HG03066 (cell line): ENCODE results near the gene TOR4A.
"Not testable (repeated sequence)": the region's sequence is repeated elsewhere in the genome, so short reads cannot be mapped to it uniquely, and the experiment has no call there.

ENCODE experiments used
- ATAC-seq: cut with Tn5 transposase; IDR thresholded peaks from one replicate; pipeline ENCODE4 v1.9.1; 2021; ENCODE audit warnings: low read depth; ENCODE audit not compliant: unreplicated experiment

TOR4A gene

DNA sequence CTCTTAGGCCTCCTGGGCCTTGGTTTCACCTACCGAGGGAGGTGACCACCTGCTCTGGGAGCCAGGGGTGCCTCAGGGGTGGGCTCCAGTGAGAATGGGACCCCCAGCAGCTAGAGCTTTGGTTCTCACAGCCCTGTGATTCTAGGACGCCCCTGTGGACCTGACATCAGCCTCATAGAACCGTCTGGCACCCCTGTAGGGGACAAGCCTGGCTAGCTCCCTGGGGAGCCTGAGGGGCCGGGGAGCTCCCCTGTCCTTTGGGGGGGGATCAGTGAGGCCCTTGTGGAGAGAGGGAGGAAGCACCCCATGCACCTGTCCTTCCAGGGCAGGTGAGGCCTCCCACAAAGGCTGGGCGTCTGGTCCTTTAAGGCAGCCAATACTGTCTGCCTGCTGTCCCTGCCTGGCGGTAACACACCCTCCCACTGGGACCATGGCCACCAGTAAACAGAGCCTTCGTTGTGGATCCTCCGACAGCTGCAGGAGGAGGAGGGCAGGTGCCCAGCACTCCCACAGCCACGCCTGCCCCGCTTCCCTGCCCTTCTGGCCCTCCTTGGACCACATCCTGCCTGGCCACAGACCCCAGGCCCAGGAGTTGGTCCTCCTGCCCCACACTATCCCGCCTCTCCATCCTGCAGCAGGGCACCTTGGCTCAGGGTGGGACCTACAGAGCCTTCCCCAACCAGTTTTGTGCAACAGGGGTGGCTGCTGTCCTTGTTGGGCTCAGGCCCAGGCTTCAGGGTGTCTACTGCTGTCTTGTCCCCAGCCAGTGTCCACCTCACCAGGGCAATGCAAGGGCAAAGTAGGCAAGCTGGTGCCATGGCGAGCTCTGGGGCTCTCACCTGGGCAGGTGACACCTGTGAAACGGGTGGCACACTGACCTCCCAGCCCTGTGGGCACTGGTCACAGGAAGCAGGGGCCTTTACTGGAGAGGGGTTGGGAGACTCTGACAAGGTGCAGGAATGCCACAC lies 39.5 kb upstream of the TOR4A start:
- no peak for ATAC-seq

DNA sequence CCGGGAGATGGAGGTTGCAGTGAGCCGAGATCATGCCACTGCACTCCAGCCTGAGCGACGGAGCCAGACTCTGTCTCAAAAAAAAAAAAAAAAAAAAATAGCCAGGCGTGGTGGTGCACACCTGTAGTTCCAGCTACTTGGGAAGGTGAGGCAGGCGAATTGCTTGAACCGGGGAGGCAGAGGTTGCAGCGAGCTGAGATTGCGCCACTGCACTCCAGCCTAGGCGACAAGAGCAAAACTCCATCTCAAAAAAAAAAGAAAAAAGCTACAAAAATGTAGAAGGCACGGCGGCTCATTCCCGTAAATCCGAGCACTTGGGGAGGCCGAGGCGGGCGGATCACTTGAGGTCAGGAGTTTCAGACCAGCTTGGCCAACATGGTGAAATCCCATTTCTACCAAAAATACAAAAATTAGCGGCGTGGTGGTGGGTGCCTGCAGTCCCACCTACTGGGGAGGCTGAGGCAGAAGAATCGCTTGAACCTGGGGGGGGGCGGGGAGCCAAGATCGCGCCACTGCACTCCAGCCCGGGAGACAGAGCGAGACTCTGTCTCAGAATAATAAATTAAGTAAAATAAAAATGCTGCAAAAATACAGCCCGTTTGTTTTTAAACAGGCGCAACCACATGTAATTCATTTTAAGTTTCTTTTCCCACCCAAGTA lies 37.9 kb upstream of the TOR4A start:
- not testable (repeated sequence) for ATAC-seq

DNA sequence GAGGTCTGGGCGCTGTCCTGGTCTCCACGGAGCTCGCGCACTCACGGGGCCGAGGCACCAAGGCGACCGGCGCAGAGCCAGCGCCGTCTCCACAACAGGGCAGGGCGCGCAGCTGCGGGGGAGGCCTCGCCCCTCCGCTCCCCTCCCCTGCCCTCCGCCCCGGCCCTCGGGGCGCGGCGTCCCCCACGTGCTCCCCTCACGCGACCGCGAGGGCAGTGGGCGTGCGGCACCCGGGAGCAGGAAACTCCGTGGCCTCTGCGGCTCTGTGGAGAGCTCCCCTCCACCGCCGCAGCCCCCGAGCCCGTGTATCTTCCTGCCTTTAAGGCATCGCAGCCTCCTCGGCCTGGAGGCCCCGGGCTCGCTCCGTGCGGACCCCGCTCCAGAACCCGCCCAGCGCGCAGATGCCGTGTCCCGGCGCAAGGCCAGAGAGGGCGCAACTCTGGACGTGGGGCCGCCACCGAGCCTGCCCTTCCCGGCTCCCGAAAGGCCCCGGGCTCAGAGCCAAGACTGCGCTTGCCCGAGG lies 37.1 kb upstream of the TOR4A start:
- ATAC-seq = peak; percentile 21

DNA sequence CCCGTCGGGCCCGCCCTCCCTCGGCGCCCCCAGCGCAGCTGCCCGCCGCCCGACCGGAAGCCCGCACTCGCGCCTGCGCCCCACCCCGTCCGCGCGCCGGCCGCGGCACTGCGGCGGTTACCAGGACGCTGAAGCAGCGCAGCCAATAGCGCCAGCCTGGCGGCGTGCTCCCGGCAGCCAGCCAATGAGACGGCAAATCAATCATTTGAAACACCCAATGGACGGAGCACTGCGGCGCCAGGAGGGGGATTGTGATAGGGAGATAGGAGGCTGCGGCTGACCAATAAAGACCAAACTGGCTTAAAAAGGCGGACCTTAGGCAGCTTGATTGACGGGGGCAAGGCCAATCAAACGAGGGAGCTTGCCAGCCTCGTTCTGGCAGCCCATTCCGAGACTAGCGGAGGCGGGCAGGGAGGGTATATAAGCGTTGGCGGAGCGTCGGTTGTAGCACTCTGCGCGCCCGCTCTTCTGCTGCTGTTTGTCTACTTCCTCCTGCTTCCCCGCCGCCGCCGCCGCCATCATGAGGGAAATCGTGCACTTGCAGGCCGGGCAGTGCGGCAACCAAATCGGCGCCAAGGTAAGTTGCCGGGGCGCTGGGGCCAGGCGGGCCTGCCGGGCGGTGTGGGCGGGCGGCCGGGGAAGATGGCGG lies 36.6 kb upstream of the TOR4A start, which contains the start of gene TUBB4B:
TUBB4B (plus strand) TSS at position 447 of the 649 bp plus-strand sequence; CDS start at position 521, 74 bp downstream.
- ATAC-seq = peak; percentile 84

DNA sequence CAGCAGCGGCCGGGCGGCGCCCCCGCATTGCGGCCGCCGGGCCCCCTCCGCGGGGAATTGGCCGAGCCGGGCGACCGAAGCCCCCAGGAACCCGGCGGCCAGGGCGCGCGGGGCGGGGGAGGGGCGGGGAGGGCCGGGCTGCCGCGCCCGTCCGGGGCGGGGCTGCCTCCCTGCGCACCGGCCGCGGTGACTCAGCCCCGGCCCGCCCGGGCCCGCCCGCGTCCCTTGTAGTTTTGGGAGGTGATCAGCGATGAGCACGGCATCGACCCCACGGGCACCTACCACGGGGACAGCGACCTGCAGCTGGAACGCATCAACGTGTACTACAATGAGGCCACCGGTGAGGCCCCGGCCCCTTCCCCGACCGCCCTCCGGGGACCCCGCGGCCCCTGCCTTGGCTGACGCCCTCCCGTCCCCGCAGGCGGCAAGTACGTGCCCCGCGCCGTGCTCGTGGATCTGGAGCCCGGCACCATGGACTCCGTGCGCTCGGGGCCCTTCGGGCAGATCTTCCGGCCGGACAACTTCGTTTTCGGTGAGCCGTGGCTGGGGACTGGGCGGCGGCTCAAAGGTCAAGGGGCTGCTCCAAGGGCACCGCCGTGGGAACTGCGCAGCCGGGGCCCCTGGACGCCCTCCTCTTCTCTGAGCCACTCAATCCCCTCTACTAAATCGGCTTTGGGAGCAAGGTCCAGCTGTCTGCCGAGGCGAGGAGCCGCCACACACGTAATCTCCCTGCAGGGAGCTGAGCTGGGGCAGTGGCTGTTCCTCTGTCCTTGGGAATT lies 35.8 kb upstream of the TOR4A start:
- ATAC-seq = peak; percentile 10

DNA sequence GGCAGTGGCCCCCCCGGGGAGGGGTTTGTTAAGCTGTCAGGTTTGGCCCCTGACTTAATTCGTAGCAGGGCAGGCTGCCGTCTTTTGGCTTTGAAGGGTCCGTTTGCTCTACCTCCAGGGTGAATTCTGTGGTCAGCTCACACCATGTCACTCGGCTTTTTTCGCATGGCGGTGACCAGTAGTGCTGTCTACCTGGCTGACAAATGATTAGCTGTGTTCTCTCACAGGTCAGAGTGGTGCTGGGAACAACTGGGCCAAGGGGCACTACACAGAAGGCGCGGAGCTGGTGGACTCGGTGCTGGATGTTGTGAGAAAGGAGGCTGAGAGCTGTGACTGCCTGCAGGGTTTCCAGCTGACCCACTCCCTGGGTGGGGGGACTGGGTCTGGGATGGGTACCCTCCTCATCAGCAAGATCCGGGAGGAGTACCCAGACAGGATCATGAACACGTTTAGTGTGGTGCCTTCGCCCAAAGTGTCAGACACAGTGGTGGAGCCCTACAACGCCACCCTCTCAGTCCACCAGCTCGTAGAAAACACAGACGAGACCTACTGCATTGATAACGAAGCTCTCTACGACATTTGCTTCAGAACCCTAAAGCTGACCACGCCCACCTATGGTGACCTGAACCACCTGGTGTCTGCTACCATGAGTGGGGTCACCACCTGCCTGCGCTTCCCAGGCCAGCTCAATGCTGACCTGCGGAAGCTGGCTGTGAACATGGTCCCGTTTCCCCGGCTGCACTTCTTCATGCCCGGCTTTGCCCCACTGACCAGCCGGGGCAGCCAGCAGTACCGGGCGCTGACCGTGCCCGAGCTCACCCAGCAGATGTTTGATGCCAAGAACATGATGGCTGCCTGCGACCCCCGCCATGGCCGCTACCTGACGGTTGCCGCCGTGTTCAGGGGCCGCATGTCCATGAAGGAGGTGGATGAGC lies 35.0 kb upstream of the TOR4A start:
- ATAC-seq = no peak

DNA sequence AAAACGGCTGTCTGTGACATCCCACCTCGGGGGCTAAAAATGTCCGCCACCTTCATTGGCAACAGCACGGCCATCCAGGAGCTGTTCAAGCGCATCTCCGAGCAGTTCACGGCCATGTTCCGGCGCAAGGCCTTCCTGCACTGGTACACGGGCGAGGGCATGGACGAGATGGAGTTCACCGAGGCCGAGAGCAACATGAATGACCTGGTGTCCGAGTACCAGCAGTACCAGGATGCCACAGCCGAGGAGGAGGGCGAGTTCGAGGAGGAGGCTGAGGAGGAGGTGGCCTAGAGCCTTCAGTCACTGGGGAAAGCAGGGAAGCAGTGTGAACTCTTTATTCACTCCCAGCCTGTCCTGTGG lies 34.3 kb upstream of the TOR4A start:
- ATAC-seq = not testable (repeated sequence)

DNA sequence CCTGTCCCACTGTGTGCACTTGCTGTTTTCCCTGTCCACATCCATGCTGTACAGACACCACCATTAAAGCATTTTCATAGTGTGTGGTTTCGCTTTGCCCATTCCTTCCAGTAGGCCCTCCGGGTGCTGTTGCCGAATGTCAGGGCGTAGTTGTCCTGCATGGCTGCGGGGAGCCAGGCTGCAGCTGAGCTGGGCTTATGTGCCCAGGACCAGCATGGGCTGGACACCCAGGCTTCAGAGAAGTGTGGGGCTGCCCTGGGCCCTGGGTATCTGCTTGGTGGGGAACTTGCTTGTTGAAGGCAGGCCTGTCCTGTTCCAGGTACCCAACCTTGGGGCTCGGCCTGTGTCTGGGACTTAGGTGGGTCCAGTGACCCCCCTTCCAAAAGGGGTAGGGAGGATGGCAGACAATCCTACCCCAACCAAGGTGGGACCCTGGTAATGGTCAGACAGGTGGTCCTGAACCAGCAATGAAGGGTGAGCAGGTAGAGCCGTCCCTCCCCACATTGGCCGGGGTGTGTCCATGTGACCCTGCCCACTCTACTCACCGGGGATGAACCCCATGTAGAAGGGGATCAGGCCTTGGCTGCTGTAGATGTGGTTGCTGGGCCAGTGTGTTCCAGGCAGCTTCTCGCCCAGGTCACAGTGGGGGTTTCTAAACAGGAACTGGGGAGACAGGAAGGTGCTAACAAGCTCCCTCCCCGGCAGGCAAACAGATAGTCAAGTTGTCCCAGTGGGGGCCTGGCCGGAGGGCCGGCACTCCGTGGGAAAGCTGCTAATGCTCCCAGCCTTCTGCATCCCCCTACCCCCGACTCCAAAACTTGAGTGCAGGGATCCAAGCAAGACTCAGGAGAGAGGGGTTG lies 33.7 kb upstream of the TOR4A start:
- ATAC-seq = no peak

DNA sequence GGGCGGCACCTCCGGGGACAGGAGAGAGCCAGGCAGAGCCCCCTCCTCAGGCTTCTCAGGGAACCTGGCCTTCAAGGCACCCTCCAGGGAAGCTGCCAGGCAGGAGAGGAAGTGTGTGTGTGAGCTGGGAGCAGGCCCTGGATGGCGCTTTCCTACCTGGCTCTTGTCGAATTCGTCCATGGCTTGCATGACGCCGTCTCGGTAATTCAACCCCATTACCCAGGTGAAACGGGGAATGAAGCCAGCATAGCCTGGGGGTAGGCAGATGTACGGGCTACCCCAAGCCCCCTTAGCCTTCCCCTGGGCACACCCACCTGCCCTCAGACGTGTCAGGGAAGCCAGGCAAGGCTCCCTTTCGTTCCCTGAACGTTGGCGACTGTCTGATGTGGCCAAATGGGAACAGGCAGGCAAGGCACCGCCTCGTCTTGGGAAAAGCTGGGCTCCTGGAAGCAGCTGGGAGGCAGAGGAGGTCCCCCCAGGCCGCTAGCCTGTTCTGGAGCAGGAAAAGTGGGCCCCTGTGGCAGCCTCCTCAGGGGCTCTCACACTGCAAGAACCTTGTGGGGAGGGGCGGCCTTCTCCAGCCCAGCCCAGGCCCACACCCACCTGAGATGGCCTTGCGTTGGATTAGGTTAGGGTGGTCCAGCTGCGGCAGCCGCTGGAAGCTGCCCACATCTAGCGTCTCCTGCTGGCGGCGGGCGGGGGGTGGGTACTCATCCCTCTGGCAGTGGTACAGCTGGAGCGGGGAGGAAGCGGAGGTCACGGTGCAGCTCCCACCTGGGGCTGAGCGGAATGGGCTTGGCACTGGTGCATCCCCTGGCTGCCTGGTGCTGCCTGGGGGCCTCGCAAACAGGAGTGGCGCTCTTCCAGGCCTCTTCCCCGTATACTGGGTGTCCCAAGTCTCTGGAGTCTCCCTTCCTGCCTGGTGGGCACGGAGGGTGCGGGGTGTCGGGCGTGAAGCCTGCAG lies 32.8 kb upstream of the TOR4A start:
- no peak for ATAC-seq

DNA sequence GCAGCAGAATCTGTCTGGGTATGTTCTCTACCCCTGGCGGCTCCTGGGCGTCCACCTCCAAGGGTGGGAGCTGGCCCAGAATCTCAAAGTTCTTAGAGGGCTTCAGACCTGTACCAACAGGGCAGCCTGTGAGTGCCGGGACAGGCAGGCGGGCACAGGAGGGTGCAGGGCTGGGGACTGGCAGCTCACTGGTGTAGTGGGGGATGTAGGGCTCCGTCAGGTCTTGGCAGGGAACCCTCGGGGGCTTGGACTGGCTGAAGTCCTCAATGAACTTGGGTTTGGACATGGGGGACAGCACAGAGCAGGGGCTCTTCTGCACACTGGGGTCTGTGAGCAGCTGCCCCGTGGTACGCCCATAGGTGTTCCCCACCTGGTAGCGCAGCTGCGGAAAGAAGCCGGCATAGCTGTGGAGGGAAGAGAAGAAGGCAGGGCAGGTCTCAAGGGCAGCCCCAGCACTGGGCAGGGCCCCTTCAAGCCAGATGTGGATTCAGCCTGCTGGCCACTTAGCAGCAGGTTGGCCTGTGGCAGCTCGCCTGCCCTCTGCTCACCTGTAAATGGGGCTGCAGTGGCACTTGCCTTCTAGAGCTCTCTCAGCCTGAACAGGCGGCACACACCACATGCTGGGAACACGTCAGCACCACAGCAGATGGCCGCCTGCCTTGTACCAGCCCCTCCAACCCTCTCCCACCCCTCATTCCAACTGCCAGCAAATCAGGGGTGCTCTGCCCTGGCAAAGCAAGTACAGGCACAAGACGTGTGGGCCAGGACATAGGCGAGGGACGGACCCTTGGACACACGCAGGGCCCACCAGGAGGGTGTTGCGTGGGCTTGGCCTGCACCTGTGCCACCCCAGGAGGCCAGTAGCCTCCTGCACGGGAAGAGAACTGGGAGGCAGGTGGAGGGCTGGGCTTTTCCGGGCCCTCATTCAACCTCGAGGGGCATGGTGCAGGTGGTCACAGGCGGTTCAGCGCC lies 31.8 kb upstream of the TOR4A start:
- ATAC-seq = no peak

DNA sequence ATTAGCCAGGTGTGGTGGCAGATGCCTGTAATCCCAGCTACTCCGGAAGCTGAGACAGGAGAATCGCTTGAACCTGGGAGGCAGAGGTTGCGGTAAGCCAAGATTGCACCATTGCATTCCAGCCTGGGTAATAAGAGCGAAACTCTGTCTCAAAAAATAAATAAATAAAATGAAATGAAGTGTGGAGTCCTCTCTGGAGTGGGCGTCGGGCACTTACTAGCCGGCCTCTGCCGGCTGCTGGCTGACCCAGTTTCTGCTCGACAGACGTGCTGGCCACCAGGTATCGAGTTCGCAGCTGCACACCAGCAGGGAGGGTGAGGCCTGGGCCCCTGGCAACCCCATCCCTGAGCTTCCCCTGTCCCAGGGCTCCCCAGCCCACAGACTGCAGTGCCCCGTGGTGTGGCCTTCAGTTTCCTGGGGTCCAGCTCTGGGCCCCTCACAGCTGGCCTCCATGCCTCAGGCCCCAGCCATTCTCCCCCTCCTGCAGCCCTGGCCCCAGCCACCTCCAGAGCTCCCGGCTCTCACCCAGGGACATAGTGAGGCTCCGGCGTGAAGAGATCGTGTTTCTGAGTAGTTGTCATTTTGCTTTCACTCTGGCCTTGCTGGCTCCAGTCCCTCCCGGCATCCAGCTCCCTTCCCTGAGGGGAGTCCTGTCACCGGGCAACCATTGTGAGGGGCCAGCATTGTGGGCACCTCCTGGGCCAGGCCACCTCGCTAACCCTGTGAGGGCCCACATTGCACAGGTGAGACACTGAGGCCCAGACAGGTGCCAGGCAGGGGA lies 30.2 kb upstream of the TOR4A start:
- no peak for ATAC-seq

DNA sequence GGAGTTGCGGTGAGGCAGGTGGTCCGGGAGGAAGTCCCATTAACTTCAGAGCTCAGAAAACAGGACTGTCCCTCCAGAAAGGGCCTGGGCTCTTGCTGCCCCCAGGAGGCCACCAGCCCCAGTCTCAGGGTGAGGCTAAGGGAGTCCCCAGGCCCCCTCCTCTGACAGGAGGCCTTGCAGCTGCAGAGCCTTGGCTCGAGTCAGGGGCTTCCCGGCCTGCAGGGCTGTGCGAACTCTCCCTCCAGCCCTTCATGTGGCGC lies 29.7 kb upstream of the TOR4A start:
- ATAC-seq = no peak

DNA sequence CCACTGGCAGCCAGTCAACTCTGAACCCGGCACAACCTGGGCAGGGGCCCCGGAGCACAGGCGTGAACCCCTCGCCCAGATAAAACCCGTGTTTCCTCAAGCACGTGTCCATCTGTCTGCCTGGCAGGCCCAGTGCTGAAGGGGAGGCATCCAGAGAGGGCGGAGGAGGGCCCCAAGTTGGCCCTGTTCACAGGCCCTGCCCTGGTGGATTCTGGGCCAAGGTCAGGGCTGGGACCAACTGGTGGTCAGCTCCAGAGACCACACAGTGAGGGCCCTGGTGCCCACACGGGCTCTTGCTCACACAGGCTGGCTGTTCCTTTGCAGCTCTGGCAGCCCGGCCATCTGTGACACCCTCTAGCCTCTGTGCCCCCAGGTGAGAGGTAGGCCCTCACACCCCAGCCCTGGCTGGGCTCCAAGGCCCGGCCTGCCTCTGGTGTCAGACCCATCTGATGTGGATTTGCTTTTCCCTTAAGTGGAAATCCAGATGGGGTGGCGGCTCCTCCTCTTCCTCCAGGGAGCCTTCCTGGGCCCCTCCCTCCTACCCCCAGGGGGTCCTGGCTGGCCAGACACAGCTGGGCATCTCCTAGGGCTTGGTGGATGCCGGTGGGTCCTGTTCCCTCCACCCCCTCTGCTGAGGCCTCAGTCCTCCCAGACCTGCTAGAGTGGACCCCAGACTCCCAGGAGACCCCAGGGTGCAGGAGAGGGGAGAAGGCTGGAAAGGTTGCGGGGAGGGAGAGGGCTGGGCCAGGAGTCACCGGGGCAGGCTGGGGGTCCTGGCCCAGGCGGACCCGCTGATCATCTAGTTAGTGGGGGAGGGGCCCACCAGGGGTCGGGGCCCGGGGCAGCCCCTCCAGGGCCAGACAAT lies 27.0 kb upstream of the TOR4A start:
- ATAC-seq = no peak

DNA sequence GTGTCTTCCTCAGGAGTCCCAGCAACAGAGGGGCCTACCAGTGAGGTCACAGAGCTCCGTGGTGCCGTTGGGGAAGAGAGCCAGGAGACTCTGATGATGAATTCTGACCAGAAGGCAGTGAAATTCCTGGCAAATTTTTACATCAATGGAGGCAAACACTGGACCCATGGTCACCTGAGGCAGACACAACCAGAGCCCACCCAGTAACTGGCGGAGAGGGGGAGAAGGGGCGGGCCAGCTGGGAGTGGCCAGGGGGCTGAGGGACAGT lies 26.4 kb upstream of the TOR4A start, which contains the start of gene STPG3:
STPG3 (plus strand) TSS at position 93 of the 268 bp plus-strand sequence; CDS start at position 94, 1 bp downstream.
- ATAC-seq = no peak
